Esophagus (tissue), 2 donors: Measurements from ENCODE around the gene MAN1C1. TPM values are rescaled to one million over a fixed set of nuclear protein-coding genes. Genes with fewer than 3 reads are reported as not detected.

ENCODE experiments used
- H3K27ac ChIP-seq, 2 donors: one replicate each; pipeline ENCODE4 v1.5.1; 2013; ENCODE audit warnings: low read depth in 2 of 2, mild to moderate bottlenecking in 2 of 2, inconsistent platforms in 1 of 2, low read length in 1 of 2, moderate library complexity in 1 of 2
- H3K27me3 ChIP-seq, 2 donors: one replicate each; pipeline ENCODE4 v1.6.1; 2013; ENCODE audit warnings: low read length in 2 of 2, control low read depth in 1 of 2, mild to moderate bottlenecking in 1 of 2; ENCODE audit not compliant: insufficient read depth in 2 of 2, control insufficient read depth in 1 of 2
- H3K36me3 ChIP-seq, 2 donors: one replicate each; pipeline ENCODE4 v1.6.1; 2013; ENCODE audit warnings: low read length in 1 of 2; ENCODE audit not compliant: control insufficient read depth in 2 of 2, insufficient read depth in 2 of 2
- H3K4me1 ChIP-seq, 2 donors: one replicate each; pipeline ENCODE4 v1.6.1; 2013; ENCODE audit warnings: low read length in 1 of 2; ENCODE audit not compliant: control insufficient read depth in 2 of 2, insufficient read depth in 2 of 2
- H3K4me3 ChIP-seq, 2 donors: one replicate each; pipeline ENCODE4 v1.5.1; 2013; ENCODE audit warnings: low read length in 2 of 2, mild to moderate bottlenecking in 2 of 2, low read depth in 1 of 2, moderate library complexity in 1 of 2
- H3K9me3 ChIP-seq, 2 donors: one replicate each; pipeline ENCODE4 v1.6.1; 2013; ENCODE audit warnings: mild to moderate bottlenecking in 2 of 2, low read depth in 1 of 2, low read length in 1 of 2, moderate library complexity in 1 of 2; ENCODE audit not compliant: control insufficient read depth in 2 of 2, insufficient read depth in 1 of 2
- WGBS, 2 donors: extraction: QIAGEN DNeasy Blood & Tissue Kit; methylation state at CpG; one replicate each; pipeline ENCODE4 v1.1.7; 2013; 5-methylcytosine and 5-hydroxymethylcytosine counted together
- polyA plus RNA-seq, 2 donors: library from polyadenylated mRNA; stranded (reverse); fragments of 200-250 nt; gene quantifications; one replicate each; pipeline ENCODE4 v1.2.3, GENCODE V29; 2013
- donor health status: healthy with polysubstance abuse.
- donor health status: Bipolar disorder and iron deficiency.

Gene MAN1C1
- polyA plus RNA-seq, 2 donors = 2.4 to 3.7 TPM

GRCh38 chr1:25706146-25707089, 89.8 kb downstream of the MAN1C1 start:
- Histone ChIP-seq H3K27me3 (no peaks in the 10 kb centered on the region), H3K4me1 (peaks cover under 1 to 15% of the 10 kb centered on the region in 2 donors), H3K9me3 (no peaks in the 10 kb centered on the region), H3K4me3 (no peak overlapping the region), H3K36me3 (no peaks in the 10 kb centered on the region), H3K27ac (peak overlapping the region in 1 of 2 donors; percentile 15)
- 78 to 86% methylated on average over 8 of the region's 8 CpGs for WGBS, 2 donors

- WGBS, 2 donors = 74 to 77% methylated on average over 6 of the region's 6 CpGs
- Histone ChIP-seq H3K4me3 (no peak overlapping the region), H3K4me1 (peaks cover 0 to 13% of the 10 kb centered on the region in 2 donors), H3K9me3 (no peaks in the 10 kb centered on the region), H3K27me3 (no peaks in the 10 kb centered on the region), H3K27ac (peak overlapping the region; percentile 52 to 69), H3K36me3 (no peaks in the 10 kb centered on the region)
Measured at GRCh38 chr1:25707280-25708016, 90.9 kb downstream of the MAN1C1 start.

- Histone ChIP-seq H3K36me3 (no peaks in the 10 kb centered on the region), H3K9me3 (no peaks in the 10 kb centered on the region), H3K4me3 (no peak overlapping the region), H3K4me1 (peaks cover 0 to 17% of the 10 kb centered on the region in 2 donors), H3K27ac (no peak overlapping the region), H3K27me3 (no peaks in the 10 kb centered on the region)
- WGBS, 2 donors = 94% methylated on average over 7 of the region's 7 CpGs
Measured at GRCh38 chr1:25710583-25711347, 94.2 kb downstream of the MAN1C1 start.

GRCh38 chr1:25711555-25712298, 95.1 kb downstream of the MAN1C1 start:
- H3K27me3 ChIP-seq = no peaks in the 10 kb centered on the region
- peaks cover 0 to 8% of the 10 kb centered on the region in 2 donors for H3K4me1 ChIP-seq
- WGBS, 2 donors = 49 to 59% methylated on average over 16 of the region's 16 CpGs
- H3K4me3 ChIP-seq = no peak overlapping the region
- no peaks in the 10 kb centered on the region for H3K36me3 ChIP-seq
- no peak overlapping the region for H3K27ac ChIP-seq
- H3K9me3 ChIP-seq = no peaks in the 10 kb centered on the region

GRCh38 chr1:25712299-25712970, 95.8 kb downstream of the MAN1C1 start:
- Histone ChIP-seq H3K4me3 (no peak overlapping the region), H3K36me3 (no peaks in the 10 kb centered on the region), H3K4me1 (peaks cover 0 to 7% of the 10 kb centered on the region in 2 donors), H3K27me3 (no peaks in the 10 kb centered on the region), H3K9me3 (no peaks in the 10 kb centered on the region), H3K27ac (no peak overlapping the region)
- 95 to 96% methylated on average over 8 of the region's 8 CpGs for WGBS, 2 donors

GRCh38 chr1:25713961-25714360, 97.4 kb downstream of the MAN1C1 start:
- Histone ChIP-seq H3K27me3 (no peaks in the 10 kb centered on the region), H3K36me3 (no peaks in the 10 kb centered on the region), H3K27ac (no peak overlapping the region), H3K4me1 (peaks cover 0 to 7% of the 10 kb centered on the region in 2 donors), H3K4me3 (no peak overlapping the region), H3K9me3 (no peaks in the 10 kb centered on the region)
- 85 to 90% methylated on average over 4 of the region's 4 CpGs for WGBS, 2 donors

GRCh38 chr1:25714372-25714931, 97.9 kb downstream of the MAN1C1 start:
- Histone ChIP-seq H3K4me3 (no peak overlapping the region), H3K4me1 (peaks cover 0 to 7% of the 10 kb centered on the region in 2 donors), H3K36me3 (no peaks in the 10 kb centered on the region), H3K9me3 (no peaks in the 10 kb centered on the region), H3K27me3 (no peaks in the 10 kb centered on the region), H3K27ac (no peak overlapping the region)
- WGBS, 2 donors = 46 to 63% methylated on average over 2 of the region's 2 CpGs

- Histone ChIP-seq H3K4me3 (no peak overlapping the region), H3K27ac (no peak overlapping the region), H3K27me3 (no peaks in the 10 kb centered on the region), H3K4me1 (peaks cover 0 to 7% of the 10 kb centered on the region in 2 donors), H3K36me3 (no peaks in the 10 kb centered on the region), H3K9me3 (no peaks in the 10 kb centered on the region)
- 93 to 94% methylated on average over 5 of the region's 5 CpGs for WGBS, 2 donors
Measured at GRCh38 chr1:25715888-25716287, 99.3 kb downstream of the MAN1C1 start.
